AG09319 (cell line): Measurements from ENCODE around the gene PEDS1.

Experiments
- DNase-seq: peaks from one replicate; pipeline ENCODE4 v3.0.0-alpha.2; 2010; ENCODE audit warnings: low read depth; ENCODE audit errors: extremely low read depth
- CTCF ChIP-seq: IDR thresholded peaks from 2 replicates; pipeline ENCODE4 v1.5.1; 2011; ENCODE audit warnings: low read depth, mild to moderate bottlenecking, inconsistent platforms, low read length, moderate library complexity

Gene PEDS1

GRCh38 chr20:50197463-50198179 lies 44.1 kb upstream of the PEDS1 start:
- no peak for DNase-seq
- no peak for TF ChIP-seq CTCF

GRCh38 chr20:50196896-50197295 lies 43.4 kb upstream of the PEDS1 start:
- TF ChIP-seq CTCF: no peak
- DNase-seq: no peak

- TF ChIP-seq CTCF: no peak
- DNase-seq: no peak
Measured at GRCh38 chr20:50196248-50196647, 42.7 kb upstream of the PEDS1 start.

GRCh38 chr20:50195524-50196120 lies 42.1 kb upstream of the PEDS1 start:
- TF ChIP-seq CTCF: no peak
- no peak for DNase-seq

GRCh38 chr20:50194831-50195523 lies 41.5 kb upstream of the PEDS1 start:
- no peak for DNase-seq
- no peak for TF ChIP-seq CTCF

- TF ChIP-seq CTCF: no peak
- no peak for DNase-seq
Measured at GRCh38 chr20:50194422-50194830, 40.9 kb upstream of the PEDS1 start.

GRCh38 chr20:50193836-50194421 lies 40.4 kb upstream of the PEDS1 start:
- TF ChIP-seq CTCF: no peak
- DNase-seq: no peak
